Epithelial cell of proximal tubule (primary cell): Measurements from ENCODE around the gene KRTAP12-1. TPM values are rescaled to one million over a fixed set of nuclear protein-coding genes. Genes with fewer than 3 reads are reported as not detected.

Experiments used
- DNase-seq: peaks from one replicate; pipeline ENCODE4 v3.0.0-alpha.2; 2011; ENCODE audit warnings: low read depth
- H3K4me3 ChIP-seq: 2 replicates; pipeline ENCODE4 v1.5.1; 2011; ENCODE audit warnings: low read depth, mild to moderate bottlenecking, low read length
- total RNA-seq: library from RNA; depleted of rRNA; stranded (reverse); fragments of >200 nt; gene quantifications from 2 replicates; pipeline ENCODE4 v1.2.3, GENCODE V29; 2015
- TF ChIP-seq, protein P1 (sequence below): conservative IDR thresholded peaks from 2 replicates; pipeline ENCODE4 v1.5.1; 2012; ENCODE audit warnings: low read depth, mild to moderate bottlenecking, low read length

KRTAP12-1 gene
- total RNA-seq, 1 donor from 2014 or later, result not detected

DNA sequence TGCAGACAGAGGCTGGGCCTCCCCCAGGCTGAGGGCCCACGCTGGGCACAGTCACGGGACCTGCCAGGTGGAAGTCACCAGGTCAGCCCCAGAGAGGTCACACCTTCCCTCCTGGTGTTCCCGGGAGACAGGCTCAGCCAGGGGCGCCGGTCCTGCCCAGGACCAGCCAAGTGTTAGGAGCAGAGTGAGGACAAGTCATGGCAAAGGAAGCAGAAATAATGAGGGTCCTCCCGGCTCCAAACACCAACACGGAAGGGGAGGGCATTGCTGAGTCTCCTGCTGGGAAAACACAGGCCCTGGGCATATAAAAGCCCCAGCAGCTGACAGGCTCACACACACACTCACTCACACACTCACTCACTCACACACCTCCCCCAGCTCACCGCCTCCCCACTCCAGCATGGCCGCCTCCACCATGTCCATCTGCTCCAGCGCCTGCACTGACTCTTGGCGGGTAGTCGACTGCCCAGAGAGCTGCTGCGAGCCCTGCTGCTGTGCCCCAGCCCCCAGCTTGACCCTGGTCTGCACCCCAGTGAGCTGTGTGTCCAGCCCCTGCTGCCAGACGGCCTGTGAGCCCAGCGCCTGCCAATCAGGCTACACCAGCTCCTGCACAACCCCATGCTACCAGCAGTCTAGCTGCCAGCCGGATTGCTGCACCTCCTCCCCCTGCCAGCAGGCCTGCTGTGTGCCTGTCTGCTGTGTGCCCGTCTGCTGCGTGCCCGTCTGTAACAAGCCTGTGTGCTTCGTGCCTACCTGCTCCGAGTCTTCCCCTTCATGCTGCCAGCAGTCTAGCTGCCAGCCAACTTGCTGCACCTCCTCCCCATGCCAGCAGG lies 44.7 kb downstream of the KRTAP12-1 start, which contains the start of gene KRTAP10-10:
TSS of gene KRTAP10-10 (plus strand) at position 339 of the 833 bp plus-strand sequence. CDS start at position 401, 62 bp downstream.
- DNase-seq, result no peak
- TF ChIP-seq, protein P1, sequence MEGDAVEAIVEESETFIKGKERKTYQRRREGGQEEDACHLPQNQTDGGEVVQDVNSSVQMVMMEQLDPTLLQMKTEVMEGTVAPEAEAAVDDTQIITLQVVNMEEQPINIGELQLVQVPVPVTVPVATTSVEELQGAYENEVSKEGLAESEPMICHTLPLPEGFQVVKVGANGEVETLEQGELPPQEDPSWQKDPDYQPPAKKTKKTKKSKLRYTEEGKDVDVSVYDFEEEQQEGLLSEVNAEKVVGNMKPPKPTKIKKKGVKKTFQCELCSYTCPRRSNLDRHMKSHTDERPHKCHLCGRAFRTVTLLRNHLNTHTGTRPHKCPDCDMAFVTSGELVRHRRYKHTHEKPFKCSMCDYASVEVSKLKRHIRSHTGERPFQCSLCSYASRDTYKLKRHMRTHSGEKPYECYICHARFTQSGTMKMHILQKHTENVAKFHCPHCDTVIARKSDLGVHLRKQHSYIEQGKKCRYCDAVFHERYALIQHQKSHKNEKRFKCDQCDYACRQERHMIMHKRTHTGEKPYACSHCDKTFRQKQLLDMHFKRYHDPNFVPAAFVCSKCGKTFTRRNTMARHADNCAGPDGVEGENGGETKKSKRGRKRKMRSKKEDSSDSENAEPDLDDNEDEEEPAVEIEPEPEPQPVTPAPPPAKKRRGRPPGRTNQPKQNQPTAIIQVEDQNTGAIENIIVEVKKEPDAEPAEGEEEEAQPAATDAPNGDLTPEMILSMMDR, result no peak
- no peak within 1 kb of the TSS for H3K4me3 ChIP-seq

DNA sequence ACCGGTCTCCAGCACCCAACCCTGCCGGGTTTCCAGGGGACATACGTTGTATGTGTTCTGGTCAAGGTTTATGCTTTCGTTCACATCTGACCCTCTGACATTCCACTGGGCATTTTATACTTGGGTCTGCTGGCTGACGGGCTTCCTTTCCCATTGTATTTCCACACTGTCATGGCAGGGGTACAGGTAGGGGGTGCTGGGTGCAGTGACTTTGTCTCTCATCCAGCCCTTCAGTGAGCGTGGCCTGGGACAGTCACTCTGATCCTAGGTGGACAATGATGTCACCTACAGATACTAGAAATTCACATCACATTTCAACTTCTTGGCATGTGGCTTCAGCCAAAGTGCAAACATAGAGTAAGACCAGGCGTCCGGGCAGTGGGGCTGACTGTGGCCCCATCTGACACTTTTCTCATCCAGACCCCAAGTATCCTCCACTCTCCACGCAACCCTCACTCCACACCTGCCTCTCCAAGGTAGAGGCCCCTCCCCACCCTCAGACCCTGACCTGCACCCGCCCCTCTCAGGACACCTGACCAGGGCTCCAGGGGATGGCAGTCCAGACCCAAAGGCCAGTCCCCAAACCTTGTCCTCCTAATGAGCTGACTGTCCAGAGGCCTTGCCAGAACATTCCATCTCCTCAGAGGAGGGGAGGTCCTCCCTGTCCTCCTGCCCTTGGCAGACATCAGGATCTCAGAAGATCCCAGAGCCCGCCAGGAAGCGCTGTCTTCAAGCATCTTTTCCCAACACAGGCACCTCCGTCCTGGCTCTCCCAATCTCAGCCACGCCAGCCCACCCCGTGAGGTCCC lies 45.5 kb downstream of the KRTAP12-1 start:
- no peak overlapping the region for H3K4me3 ChIP-seq
- no peak for DNase-seq
- TF ChIP-seq, protein P1, result no peak

DNA sequence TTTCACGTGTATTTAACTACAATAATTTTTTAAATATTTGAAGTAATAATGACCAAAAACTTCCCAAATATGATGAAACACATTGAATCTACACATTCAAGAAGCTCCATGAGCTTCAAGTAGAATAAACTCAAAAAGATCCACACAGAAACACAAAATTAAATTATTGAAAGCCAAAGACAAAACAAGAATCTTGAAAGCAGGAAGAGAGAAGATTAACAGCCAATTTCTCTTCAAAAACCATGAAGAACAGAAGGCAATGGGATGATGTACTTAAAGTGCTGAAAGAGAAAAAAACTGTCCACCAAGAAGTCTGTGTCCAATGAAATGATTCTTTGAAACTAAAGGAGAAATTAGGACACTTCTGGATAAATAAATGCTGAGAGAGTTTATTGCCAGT lies 49.9 kb downstream of the KRTAP12-1 start:
- DNase-seq, result no peak
- TF ChIP-seq, protein P1, result no peak
- no peak overlapping the region for H3K4me3 ChIP-seq

Other genes starting within 250 kb of the KRTAP12-1 start
- gene LRRC3, start 226.7 kb downstream of the KRTAP12-1 start, total RNA-seq, result 1.0 and 3.0 TPM in 2 replicates
- not detected in 2 replicates for gene KRTAP10-1, start 142.0 kb downstream of the KRTAP12-1 start, total RNA-seq
- not detected in 2 replicates for gene KRTAP10-2, start 130.7 kb downstream of the KRTAP12-1 start, total RNA-seq
- gene KRTAP10-3, start 123.4 kb downstream of the KRTAP12-1 start, total RNA-seq, result not detected in 2 replicates
- not detected in 2 replicates for gene KRTAP10-4, start 108.4 kb downstream of the KRTAP12-1 start, total RNA-seq
- gene KRTAP10-5, start 101.6 kb downstream of the KRTAP12-1 start, total RNA-seq, result not detected in 2 replicates
- gene KRTAP10-6, start 89.7 kb downstream of the KRTAP12-1 start, total RNA-seq, result not detected in 2 replicates
- gene KRTAP10-7, start 81.6 kb downstream of the KRTAP12-1 start, total RNA-seq, result not detected in 2 replicates
- not detected in 2 replicates for gene KRTAP10-8, start 70.1 kb downstream of the KRTAP12-1 start, total RNA-seq
- not detected in 2 replicates for gene KRTAP10-9, start 55.1 kb downstream of the KRTAP12-1 start, total RNA-seq
- not detected in 2 replicates for gene KRTAP10-10, start 44.8 kb downstream of the KRTAP12-1 start, total RNA-seq
- not detected in 2 replicates for gene KRTAP10-11, start 35.7 kb downstream of the KRTAP12-1 start, total RNA-seq
- gene KRTAP12-4, start 27.5 kb downstream of the KRTAP12-1 start, total RNA-seq, result not detected in 2 replicates
- not detected in 2 replicates for gene KRTAP12-3, start 24.2 kb downstream of the KRTAP12-1 start, total RNA-seq
- not detected in 2 replicates for gene KRTAP12-2, start 15.2 kb downstream of the KRTAP12-1 start, total RNA-seq
- not detected in 2 replicates for gene KRTAP10-12, start 15.0 kb upstream of the KRTAP12-1 start, total RNA-seq
- not detected in 2 replicates for gene TSPEAR, start 29.4 kb upstream of the KRTAP12-1 start, total RNA-seq
- 29.6 and 47.2 TPM in 2 replicates for gene UBE2G2, start 119.7 kb upstream of the KRTAP12-1 start, total RNA-seq
- gene SUMO3, start 135.9 kb upstream of the KRTAP12-1 start, total RNA-seq, result 58.7 and 86.0 TPM in 2 replicates
- gene PTTG1IP, start 191.5 kb upstream of the KRTAP12-1 start, total RNA-seq, result 311 and 421 TPM in 2 replicates
- 3.0 and 3.5 TPM in 2 replicates for gene ITGB2, start 238.7 kb upstream of the KRTAP12-1 start, total RNA-seq